Heart left ventricle (tissue), 13 donors: Measurements from ENCODE around the gene TRIM66.

Source experiments
- POLR2A ChIP-seq, 2 donors: fragments of 450-650 bp; IDR thresholded peaks; one replicate each; pipeline ENCODE4 v1.6.1; 2017; ENCODE audit warnings: antibody characterized with exemption in 2 of 2, mild to moderate bottlenecking in 2 of 2, moderate library complexity in 2 of 2
- TF ChIP-seq, protein P1 (sequence below), 12 donors: fragments of 200-600 bp; sonication (generic) in 4 of 12; IDR thresholded peaks; one replicate each; pipeline versions ENCODE4 v1.5.0 to v1.8.0; 2018 to 2022; ENCODE audit warnings: antibody characterized with exemption in 12 of 12, mild to moderate bottlenecking in 5 of 12
- donor health status: ischemic (EF 13 %, LVEDD 7.1; RV severe dilation, severe dysfunction).
- donor health status: DM: no; HTN: yes; CAD: no.
- donor health status: DM: no; HTN: no; CAD: no.
- donor health status: ischemic (EF 25% LVEDD 6.9; RV normal size, moderate dysfunction).
- donor health status: ischemic (EF 25% LVEDD 5.7; RV mildly dilated, moderate dysfunction).
- donor health status: ischemic (EF 35%, LVEDD 5.7; RV mildly dilated, moderate dysfunction).
- donor health status: nonischemic (EF 11% LVEDD 7.7; RV severe dilation, severe dysfunction).
- donor health status: DM: yes; HTN: yes; CAD: no.
- donor health status: PGD.
- donor health status: ischemic (EF 29% LVEDD 5.4; RV normal size, mild dysfunction).
- donor health status: nonischemic (EF 23%, LVEDD 6.1; RV moderate dilation, normal function).

DNA sequence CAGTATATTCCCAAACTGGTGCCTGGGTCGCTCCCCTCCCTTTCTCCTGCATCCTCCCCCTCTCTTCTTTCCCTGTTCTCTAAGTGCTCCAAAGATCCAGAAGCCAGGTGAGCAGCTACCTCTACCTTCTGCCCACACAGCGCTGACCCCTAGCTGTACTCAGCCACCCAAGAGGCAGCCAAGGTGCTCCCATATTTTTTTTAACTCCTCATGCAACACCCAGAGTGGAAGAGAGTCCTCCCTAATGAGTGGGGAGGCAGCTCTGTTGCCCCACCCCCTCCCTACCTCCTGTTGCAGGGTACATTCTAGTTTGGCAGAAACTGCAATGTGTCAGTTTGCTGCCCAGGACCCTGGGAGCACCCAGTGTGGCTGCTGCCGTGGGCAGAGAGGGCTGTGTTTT is 40.3 kb upstream of the TRIM66 start:
- TF ChIP-seq, protein P1, sequence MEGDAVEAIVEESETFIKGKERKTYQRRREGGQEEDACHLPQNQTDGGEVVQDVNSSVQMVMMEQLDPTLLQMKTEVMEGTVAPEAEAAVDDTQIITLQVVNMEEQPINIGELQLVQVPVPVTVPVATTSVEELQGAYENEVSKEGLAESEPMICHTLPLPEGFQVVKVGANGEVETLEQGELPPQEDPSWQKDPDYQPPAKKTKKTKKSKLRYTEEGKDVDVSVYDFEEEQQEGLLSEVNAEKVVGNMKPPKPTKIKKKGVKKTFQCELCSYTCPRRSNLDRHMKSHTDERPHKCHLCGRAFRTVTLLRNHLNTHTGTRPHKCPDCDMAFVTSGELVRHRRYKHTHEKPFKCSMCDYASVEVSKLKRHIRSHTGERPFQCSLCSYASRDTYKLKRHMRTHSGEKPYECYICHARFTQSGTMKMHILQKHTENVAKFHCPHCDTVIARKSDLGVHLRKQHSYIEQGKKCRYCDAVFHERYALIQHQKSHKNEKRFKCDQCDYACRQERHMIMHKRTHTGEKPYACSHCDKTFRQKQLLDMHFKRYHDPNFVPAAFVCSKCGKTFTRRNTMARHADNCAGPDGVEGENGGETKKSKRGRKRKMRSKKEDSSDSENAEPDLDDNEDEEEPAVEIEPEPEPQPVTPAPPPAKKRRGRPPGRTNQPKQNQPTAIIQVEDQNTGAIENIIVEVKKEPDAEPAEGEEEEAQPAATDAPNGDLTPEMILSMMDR (IDR thresholded peaks at IDR 0.05): no peak
- no peak for TF ChIP-seq POLR2A (IDR thresholded peaks at IDR 0.05)
